Measurements from ENCODE around the gene RNF148. TPM values are rescaled to one million over a fixed set of nuclear protein-coding genes. Genes with fewer than 3 reads are reported as not detected.

The RNF148 gene
- polyA plus RNA-seq (2012; ENCODE audit: low read depth, missing spikeins) = not detected

- FAIRE-seq = no peak
- no peak for DNase-seq (ENCODE audit: insufficient read length, low spot score)
- TF ChIP-seq PAX5 (IDR thresholded peaks at IDR 0.05; ENCODE audit: insufficient read depth, low read length, severe bottlenecking) (no peak), SPI1 (IDR thresholded peaks at IDR 0.05; ENCODE audit: low read depth, low read length) (no peak), TAF1 (IDR thresholded peaks at IDR 0.05; ENCODE audit: low read depth, low read length) (no peak), POLR2AphosphoS5 (IDR thresholded peaks at IDR 0.05; ENCODE audit: low read depth, low read length) (no peak), POU2F2 (IDR thresholded peaks at IDR 0.05; ENCODE audit: low read depth, low read length) (no peak), POLR2A (IDR thresholded peaks at IDR 0.05; ENCODE audit: low read depth, low read length) (no peak)
Measured at GRCh38 chr7:122702872-122703510, at the start of gene RNF148. TSS of gene RNF148 (minus strand) at chr7:122702922. CDS start at chr7:122702750, 172 bp downstream.

GRCh38 chr7:122750389-122750788 lies 47.7 kb upstream of the RNF148 start:
- TF ChIP-seq SPI1 (IDR thresholded peaks at IDR 0.05; ENCODE audit: low read depth, low read length) (no peak), TAF1 (IDR thresholded peaks at IDR 0.05; ENCODE audit: low read depth, low read length) (no peak), PAX5 (IDR thresholded peaks at IDR 0.05; ENCODE audit: insufficient read depth, low read length, severe bottlenecking) (no peak), POU2F2 (IDR thresholded peaks at IDR 0.05; ENCODE audit: low read depth, low read length) (no peak), POLR2AphosphoS5 (IDR thresholded peaks at IDR 0.05; ENCODE audit: low read depth, low read length) (no peak), POLR2A (IDR thresholded peaks at IDR 0.05; ENCODE audit: low read depth, low read length) (no peak)
- FAIRE-seq = no peak
- DNase-seq (ENCODE audit: insufficient read length, low spot score) = no peak

- no peak for TF ChIP-seq POU2F2 (IDR thresholded peaks at IDR 0.05; ENCODE audit: low read depth, low read length)
- no peak for TF ChIP-seq SPI1 (IDR thresholded peaks at IDR 0.05; ENCODE audit: low read depth, low read length)
- no peak for TF ChIP-seq POLR2AphosphoS5 (IDR thresholded peaks at IDR 0.05; ENCODE audit: low read depth, low read length)
- TF ChIP-seq POLR2A (IDR thresholded peaks at IDR 0.05; ENCODE audit: low read depth, low read length) = no peak
- no peak for TF ChIP-seq PAX5 (IDR thresholded peaks at IDR 0.05; ENCODE audit: insufficient read depth, low read length, severe bottlenecking)
- TF ChIP-seq TAF1 (IDR thresholded peaks at IDR 0.05; ENCODE audit: low read depth, low read length) = no peak
- no peak for FAIRE-seq
- DNase-seq (ENCODE audit: insufficient read length, low spot score) = no peak
Measured at GRCh38 chr7:122748195-122748594, 45.5 kb upstream of the RNF148 start.

- DNase-seq (ENCODE audit: insufficient read length, low spot score) (no peak), FAIRE-seq (no peak)
Measured at GRCh38 chr7:122746948-122747347, 44.2 kb upstream of the RNF148 start.

DNA sequence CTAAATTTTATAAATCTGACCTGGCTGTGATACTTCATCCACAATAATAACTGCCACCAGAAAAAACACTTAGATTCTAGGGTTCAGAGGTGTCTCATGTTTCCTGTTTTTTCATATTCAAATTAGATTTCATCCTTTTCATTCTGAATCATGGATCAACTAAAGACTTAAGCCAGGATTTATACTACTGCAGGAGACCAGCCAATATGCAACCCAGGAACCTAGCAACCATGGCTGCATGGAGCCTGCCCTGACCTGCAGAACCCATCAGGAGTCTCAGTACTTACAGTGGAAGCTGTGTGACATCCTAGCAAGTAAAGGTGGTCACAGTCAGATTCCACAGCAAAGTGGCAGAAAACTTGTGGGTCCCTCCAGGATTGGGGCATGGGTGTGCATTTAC lies 40.5 kb upstream of the RNF148 start:
- DNase-seq (ENCODE audit: insufficient read length, low spot score) = no peak
- TF ChIP-seq POU2F2 (IDR thresholded peaks at IDR 0.05; ENCODE audit: low read depth, low read length) (no peak), SPI1 (IDR thresholded peaks at IDR 0.05; ENCODE audit: low read depth, low read length) (no peak), POLR2A (IDR thresholded peaks at IDR 0.05; ENCODE audit: low read depth, low read length) (no peak), PAX5 (IDR thresholded peaks at IDR 0.05; ENCODE audit: insufficient read depth, low read length, severe bottlenecking) (no peak), POLR2AphosphoS5 (IDR thresholded peaks at IDR 0.05; ENCODE audit: low read depth, low read length) (no peak), TAF1 (IDR thresholded peaks at IDR 0.05; ENCODE audit: low read depth, low read length) (no peak)
- no peak for FAIRE-seq

More at GRCh38 chr7:122746948-122747347, 44.2 kb upstream of the RNF148 start:
- TF ChIP-seq SPI1 (IDR thresholded peaks at IDR 0.05; ENCODE audit: low read depth, low read length) = no peak

GRCh38 chr7:122738947-122739346 lies 36.2 kb upstream of the RNF148 start:
- DNase-seq (ENCODE audit: insufficient read length, low spot score) (no peak), FAIRE-seq (no peak)
- TF ChIP-seq TAF1 (IDR thresholded peaks at IDR 0.05; ENCODE audit: low read depth, low read length) (no peak), POU2F2 (IDR thresholded peaks at IDR 0.05; ENCODE audit: low read depth, low read length) (no peak), SPI1 (IDR thresholded peaks at IDR 0.05; ENCODE audit: low read depth, low read length) (no peak), POLR2A (IDR thresholded peaks at IDR 0.05; ENCODE audit: low read depth, low read length) (no peak)

DNA sequence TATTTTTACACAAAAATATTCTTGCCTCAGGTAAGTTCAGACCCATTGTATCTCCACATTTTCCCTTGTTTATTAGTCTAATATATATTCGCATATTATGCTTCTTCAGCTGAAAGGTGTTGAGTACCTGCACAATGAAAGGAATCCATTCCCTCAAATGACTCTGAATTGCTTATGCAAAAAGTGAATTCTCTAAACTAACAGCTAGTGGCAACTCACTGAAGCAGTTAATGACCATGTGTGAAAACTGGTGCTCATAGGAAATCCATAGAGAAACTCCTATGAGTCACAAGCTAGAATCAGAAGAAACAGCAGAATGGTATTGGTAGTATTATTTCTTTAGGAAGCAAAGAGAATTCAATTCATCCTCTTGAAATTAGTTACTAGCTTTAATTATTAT lies 33.5 kb upstream of the RNF148 start:
- FAIRE-seq (no peak), DNase-seq (ENCODE audit: insufficient read length, low spot score) (no peak)
- no peak for TF ChIP-seq PAX5 (IDR thresholded peaks at IDR 0.05; ENCODE audit: insufficient read depth, low read length, severe bottlenecking)
- no peak for TF ChIP-seq POLR2A (IDR thresholded peaks at IDR 0.05; ENCODE audit: low read depth, low read length)
- TF ChIP-seq POU2F2 (IDR thresholded peaks at IDR 0.05; ENCODE audit: low read depth, low read length) = no peak
- no peak for TF ChIP-seq SPI1 (IDR thresholded peaks at IDR 0.05; ENCODE audit: low read depth, low read length)

DNA sequence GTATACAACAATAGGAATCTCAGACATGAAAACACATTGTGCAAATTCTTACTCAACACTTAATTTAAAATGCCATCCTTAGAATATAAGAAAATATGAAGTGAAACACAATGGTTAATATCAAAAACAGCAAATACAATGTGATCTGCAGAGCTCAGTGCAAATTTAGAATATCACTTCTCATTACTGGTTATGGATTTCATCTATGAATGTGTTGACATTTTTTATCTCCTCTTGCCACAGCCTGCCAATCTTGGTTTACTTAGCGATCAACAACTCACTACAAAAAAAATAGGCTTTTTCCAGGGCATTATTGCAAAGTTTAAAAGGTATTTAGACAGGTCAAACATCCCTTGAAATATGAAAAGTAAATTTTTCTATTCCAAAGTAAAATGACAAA lies 25.0 kb upstream of the RNF148 start:
- FAIRE-seq (no peak), DNase-seq (ENCODE audit: insufficient read length, low spot score) (no peak)
- TF ChIP-seq POU2F2 (IDR thresholded peaks at IDR 0.05; ENCODE audit: low read depth, low read length) (no peak), POLR2AphosphoS5 (IDR thresholded peaks at IDR 0.05; ENCODE audit: low read depth, low read length) (no peak), TAF1 (IDR thresholded peaks at IDR 0.05; ENCODE audit: low read depth, low read length) (no peak), SPI1 (IDR thresholded peaks at IDR 0.05; ENCODE audit: low read depth, low read length) (no peak), PAX5 (IDR thresholded peaks at IDR 0.05; ENCODE audit: insufficient read depth, low read length, severe bottlenecking) (no peak), POLR2A (IDR thresholded peaks at IDR 0.05; ENCODE audit: low read depth, low read length) (no peak)

DNA sequence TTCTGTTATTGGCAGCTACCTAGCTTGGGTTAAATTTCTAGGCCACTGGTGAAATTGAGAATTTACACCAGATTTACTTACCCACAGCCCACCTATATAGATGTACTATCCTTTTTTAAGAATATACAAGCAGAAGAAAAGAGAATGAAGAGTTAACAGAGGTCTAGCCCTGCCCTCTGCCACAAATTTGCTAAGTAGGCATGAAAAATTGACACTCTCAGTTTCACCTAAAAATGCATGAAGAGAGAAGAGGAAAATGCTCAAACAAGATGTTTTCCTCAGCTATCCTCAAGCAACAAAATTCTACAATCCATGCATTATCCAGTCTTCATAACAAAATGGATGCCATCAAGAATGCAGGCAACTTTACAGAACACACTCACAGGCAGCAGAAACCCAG lies 24.6 kb upstream of the RNF148 start:
- FAIRE-seq (no peak), DNase-seq (ENCODE audit: insufficient read length, low spot score) (no peak)
- TF ChIP-seq SPI1 (IDR thresholded peaks at IDR 0.05; ENCODE audit: low read depth, low read length) (no peak), POLR2A (IDR thresholded peaks at IDR 0.05; ENCODE audit: low read depth, low read length) (no peak), POLR2AphosphoS5 (IDR thresholded peaks at IDR 0.05; ENCODE audit: low read depth, low read length) (no peak), PAX5 (IDR thresholded peaks at IDR 0.05; ENCODE audit: insufficient read depth, low read length, severe bottlenecking) (no peak), TAF1 (IDR thresholded peaks at IDR 0.05; ENCODE audit: low read depth, low read length) (no peak), POU2F2 (IDR thresholded peaks at IDR 0.05; ENCODE audit: low read depth, low read length) (no peak)

DNA sequence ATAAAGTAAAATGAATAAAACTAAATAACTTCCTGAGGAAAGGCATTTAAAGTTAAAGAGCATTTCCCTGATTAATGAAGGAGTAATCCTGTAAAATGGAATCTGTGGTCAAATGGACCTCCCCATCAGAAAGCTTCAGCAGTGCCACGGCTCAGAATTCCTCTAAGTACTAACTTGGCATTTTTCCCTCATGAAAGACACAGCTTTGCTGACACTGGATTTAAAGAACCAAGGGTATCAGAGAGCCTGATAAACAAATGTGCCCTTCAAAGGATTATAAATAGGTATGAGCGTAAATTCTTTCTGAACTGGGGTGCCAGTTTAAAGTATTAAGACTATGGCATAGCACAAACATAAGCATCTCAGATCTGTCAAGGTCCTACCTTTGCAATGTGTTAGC lies 24.2 kb upstream of the RNF148 start:
- FAIRE-seq = no peak
- DNase-seq (ENCODE audit: insufficient read length, low spot score) = no peak
- TF ChIP-seq SPI1 (IDR thresholded peaks at IDR 0.05; ENCODE audit: low read depth, low read length) (no peak), POU2F2 (IDR thresholded peaks at IDR 0.05; ENCODE audit: low read depth, low read length) (no peak), TAF1 (IDR thresholded peaks at IDR 0.05; ENCODE audit: low read depth, low read length) (no peak), POLR2A (IDR thresholded peaks at IDR 0.05; ENCODE audit: low read depth, low read length) (no peak), PAX5 (IDR thresholded peaks at IDR 0.05; ENCODE audit: insufficient read depth, low read length, severe bottlenecking) (no peak), POLR2AphosphoS5 (IDR thresholded peaks at IDR 0.05; ENCODE audit: low read depth, low read length) (no peak)
